ENCODE data around the gene ABHD17A. TPM values are rescaled to one million over a fixed set of nuclear protein-coding genes. Genes with fewer than 3 reads are reported as not detected.
A peak's percentile ranks its signal among the peaks of the same experiment; 100 is the strongest.

ABHD17A gene
- total and polyA plus RNA-seq, 9 of the 15 experiments (the other 6 are each of a cell fraction or from before 2014, with no cell fraction given): 0.04 to 135 (median 21.8) TPM; not detected in 1

DNA sequence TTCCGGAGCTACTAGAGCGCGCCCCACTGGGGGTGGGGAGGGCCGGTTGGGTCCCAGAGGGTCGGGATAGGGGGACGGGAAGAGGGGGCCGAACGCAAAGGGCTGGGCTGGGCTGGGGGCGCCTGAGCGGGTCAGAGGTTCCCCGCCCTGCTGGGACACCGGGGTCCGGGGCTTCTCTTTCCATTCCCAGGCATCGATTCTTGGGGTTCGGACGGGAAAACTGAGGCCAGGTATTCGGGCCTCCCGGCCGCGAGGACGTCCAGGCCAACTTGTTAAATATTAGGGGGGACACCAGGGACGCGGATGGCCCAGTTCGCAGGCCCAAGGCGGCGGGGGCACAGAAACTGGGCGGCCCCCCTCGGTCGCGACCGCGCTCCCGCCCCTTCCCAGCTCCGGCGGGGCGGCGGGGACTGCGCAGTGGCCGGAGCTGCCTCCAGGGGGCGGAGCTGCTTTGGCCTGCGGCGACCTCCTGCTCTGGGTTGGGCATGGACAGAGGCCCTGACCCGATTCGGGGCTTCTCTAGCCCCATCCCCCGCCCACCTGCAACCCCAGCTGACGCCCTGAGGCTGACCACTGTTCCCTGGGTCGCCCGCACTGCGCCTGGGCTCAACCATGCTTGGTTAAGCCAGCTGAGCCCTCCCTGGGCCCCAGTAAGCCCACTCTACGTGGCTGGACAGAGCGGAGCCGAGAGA, 20.7 kb downstream of the ABHD17A start (continued):
- TF ChIP-seq E4F1 (CRISPR knock-in tag; IDR thresholded peaks at IDR 0.05; ENCODE audit: borderline replicate concordance) (peak; percentile 13; the same call in 1 of the 2 replicates), ATF1 (CRISPR knock-in tag; IDR thresholded peaks at IDR 0.05) (no peak), ATF1 (tag; IDR thresholded peaks at IDR 0.05) (peak; percentile 26; the same call in 1 of the 2 replicates), RB1 (IDR thresholded peaks at IDR 0.05; ENCODE audit: low read depth) (peak; percentile 78), MITF (IDR thresholded peaks at IDR 0.05) (no peak), PHB (CRISPR knock-in tag; IDR thresholded peaks at IDR 0.05) (no peak), TARDBP (IDR thresholded peaks at IDR 0.05) (peak; percentile 66; the same call in 1 of the 2 replicates), KLF1 (tag; IDR thresholded peaks at IDR 0.05) (peak; percentile 65), MAZ (CRISPR knock-in tag; conservative IDR thresholded peaks at IDR 0.05 in 1 of 2, IDR thresholded peaks at IDR 0.05 in 1 of 2) (peak; percentile 45 to 85), PHF21A (IDR thresholded peaks at IDR 0.05; ENCODE audit: borderline replicate concordance, low read depth) (peak; percentile 98), GTF2E2 (tag; IDR thresholded peaks at IDR 0.05) (peak; percentile 59; the same call in 1 of the 2 replicates), ZNF77 (CRISPR knock-in tag; IDR thresholded peaks at IDR 0.05) (no peak), ZNF436 (CRISPR knock-in tag; IDR thresholded peaks at IDR 0.05) (no peak), KDM2B (CRISPR knock-in tag; IDR thresholded peaks at IDR 0.05) (0 out of 2 replicates have a peak, but pooled peaks have one; percentile 75), BMI1 (IDR thresholded peaks at IDR 0.05; ENCODE audit: low read length) (no peak), CBX1 (IDR thresholded peaks at IDR 0.05; ENCODE audit: low read depth) (0 out of 2 replicates have a peak, but pooled peaks have one; percentile 30), HDGF (IDR thresholded peaks at IDR 0.05) (peak; percentile 85; the same call in 1 of the 2 replicates), TFAP4 (CRISPR knock-in tag; IDR thresholded peaks at IDR 0.05; ENCODE audit: borderline replicate concordance) (peak; percentile 89), LEF1 (IDR thresholded peaks at IDR 0.05) (no peak), MCM3 (IDR thresholded peaks at IDR 0.05) (no peak), RBFOX2 (IDR thresholded peaks at IDR 0.05; ENCODE audit: low read depth, low read length) (peak; percentile 86)
- TF ChIP-seq, protein P1, sequence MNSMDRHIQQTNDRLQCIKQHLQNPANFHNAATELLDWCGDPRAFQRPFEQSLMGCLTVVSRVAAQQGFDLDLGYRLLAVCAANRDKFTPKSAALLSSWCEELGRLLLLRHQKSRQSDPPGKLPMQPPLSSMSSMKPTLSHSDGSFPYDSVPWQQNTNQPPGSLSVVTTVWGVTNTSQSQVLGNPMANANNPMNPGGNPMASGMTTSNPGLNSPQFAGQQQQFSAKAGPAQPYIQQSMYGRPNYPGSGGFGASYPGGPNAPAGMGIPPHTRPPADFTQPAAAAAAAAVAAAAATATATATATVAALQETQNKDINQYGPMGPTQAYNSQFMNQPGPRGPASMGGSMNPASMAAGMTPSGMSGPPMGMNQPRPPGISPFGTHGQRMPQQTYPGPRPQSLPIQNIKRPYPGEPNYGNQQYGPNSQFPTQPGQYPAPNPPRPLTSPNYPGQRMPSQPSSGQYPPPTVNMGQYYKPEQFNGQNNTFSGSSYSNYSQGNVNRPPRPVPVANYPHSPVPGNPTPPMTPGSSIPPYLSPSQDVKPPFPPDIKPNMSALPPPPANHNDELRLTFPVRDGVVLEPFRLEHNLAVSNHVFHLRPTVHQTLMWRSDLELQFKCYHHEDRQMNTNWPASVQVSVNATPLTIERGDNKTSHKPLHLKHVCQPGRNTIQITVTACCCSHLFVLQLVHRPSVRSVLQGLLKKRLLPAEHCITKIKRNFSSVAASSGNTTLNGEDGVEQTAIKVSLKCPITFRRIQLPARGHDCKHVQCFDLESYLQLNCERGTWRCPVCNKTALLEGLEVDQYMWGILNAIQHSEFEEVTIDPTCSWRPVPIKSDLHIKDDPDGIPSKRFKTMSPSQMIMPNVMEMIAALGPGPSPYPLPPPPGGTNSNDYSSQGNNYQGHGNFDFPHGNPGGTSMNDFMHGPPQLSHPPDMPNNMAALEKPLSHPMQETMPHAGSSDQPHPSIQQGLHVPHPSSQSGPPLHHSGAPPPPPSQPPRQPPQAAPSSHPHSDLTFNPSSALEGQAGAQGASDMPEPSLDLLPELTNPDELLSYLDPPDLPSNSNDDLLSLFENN (IDR thresholded peaks at IDR 0.05; ENCODE audit: low read depth in 2 of 2, low read length in 2 of 2): 0 out of 4 replicates have a peak, but pooled peaks of 1 of the 2 experiments have one; percentile 17

Measured in K562 (cell line).